NCI-H1092 treated with DMSO at 0.1 percent for 48 hours (cell line): ENCODE measurements around the gene KNSTRN.

ENCODE experiments used
- DNase-seq: peaks from one replicate; lab custom pipeline; 2025; lab: John Stamatoyannopoulos, UW

The KNSTRN gene, protein sequence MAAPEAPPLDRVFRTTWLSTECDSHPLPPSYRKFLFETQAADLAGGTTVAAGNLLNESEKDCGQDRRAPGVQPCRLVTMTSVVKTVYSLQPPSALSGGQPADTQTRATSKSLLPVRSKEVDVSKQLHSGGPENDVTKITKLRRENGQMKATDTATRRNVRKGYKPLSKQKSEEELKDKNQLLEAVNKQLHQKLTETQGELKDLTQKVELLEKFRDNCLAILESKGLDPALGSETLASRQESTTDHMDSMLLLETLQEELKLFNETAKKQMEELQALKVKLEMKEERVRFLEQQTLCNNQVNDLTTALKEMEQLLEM

DNA sequence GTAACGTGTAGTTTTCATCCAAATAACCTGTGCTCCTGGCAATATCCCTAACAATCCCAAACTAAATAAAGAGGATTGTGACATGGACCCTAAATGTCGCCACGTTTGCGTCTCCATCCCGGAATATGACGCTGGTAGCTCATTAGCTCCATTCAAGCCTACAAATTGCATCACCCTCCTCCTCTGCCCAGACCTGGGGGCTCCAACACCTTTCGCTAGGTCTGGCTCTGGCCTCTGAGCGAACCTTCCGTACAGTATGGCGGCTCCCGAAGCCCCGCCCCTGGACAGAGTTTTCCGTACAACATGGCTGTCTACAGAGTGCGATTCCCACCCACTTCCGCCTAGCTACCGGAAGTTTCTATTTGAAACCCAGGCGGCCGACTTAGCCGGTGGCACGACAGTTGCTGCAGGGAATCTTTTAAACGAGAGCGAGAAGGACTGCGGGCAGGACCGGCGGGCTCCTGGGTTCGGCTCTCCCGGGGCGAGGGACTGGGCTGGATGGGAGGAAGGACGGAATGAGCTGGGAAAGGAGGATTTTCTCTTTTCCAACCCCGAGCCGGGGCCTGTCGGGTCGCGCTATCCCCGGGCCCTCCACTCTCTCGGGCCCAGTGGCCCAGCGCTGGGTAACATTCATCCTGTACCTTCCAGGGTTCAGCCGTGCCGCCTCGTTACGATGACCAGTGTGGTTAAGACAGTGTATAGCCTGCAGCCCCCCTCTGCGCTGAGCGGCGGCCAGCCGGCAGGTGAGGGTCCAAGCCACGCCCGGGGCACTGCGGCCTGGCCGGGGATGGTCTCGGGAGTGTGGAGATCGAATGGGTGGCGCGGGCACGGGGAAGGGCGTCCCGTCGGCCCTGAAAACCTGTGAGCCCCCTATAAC, at the start of gene KNSTRN:
TSS of gene KNSTRN (plus strand) at position 142 of the 877 bp plus-strand sequence. CDS start at position 257, 115 bp downstream.
- DNase-seq, result peak; percentile 84

DNA sequence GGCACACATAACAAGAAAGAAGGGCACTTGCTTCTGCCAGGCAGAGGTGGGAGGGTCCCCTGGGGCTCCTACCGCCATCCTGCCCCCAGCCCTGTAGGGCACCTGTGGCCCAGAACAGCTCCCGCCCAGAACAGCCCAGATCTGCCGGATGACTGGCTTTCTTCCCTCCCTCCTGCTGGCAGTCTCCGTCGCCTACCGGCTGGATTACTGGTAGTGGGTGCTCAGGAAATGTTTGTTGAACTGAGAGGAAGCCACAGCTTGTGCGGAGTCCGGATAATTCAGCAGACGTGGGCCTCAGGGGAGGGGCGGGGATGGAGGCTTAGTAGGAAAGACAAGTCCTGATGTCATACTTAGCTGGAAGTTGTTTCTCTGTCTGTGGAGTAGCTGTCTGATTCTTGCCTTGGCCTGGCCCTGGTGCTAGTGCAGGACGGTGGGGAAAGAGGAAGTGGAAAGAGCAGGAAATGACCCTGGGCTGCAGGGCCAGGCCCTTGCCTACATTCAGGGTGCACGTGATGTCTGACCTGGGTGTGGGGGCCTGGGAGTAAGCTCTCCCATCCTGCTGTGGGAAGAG, 48.5 kb upstream of the KNSTRN start:
- peak; percentile 3 for DNase-seq

DNA sequence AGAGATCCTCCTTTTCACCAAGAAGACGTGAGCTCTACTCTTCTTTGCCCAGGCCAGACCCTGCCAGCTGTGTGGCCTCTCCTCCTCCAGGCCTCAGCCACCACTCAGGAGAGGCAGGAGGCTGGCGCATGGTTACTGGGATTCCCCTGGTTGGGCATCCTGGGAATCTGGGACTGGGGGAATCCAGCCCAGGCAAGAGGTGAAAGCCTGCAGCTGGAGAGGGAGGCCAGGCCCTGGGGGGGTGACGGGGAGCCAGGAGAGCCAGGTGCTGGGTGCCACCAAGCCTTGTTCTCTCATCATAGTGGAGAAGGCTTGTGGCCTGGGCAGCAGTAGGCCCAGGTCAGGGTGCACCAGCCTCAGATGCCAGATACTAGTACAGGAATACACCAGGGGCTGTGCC, 48.0 kb upstream of the KNSTRN start:
- DNase-seq, result no peak

DNA sequence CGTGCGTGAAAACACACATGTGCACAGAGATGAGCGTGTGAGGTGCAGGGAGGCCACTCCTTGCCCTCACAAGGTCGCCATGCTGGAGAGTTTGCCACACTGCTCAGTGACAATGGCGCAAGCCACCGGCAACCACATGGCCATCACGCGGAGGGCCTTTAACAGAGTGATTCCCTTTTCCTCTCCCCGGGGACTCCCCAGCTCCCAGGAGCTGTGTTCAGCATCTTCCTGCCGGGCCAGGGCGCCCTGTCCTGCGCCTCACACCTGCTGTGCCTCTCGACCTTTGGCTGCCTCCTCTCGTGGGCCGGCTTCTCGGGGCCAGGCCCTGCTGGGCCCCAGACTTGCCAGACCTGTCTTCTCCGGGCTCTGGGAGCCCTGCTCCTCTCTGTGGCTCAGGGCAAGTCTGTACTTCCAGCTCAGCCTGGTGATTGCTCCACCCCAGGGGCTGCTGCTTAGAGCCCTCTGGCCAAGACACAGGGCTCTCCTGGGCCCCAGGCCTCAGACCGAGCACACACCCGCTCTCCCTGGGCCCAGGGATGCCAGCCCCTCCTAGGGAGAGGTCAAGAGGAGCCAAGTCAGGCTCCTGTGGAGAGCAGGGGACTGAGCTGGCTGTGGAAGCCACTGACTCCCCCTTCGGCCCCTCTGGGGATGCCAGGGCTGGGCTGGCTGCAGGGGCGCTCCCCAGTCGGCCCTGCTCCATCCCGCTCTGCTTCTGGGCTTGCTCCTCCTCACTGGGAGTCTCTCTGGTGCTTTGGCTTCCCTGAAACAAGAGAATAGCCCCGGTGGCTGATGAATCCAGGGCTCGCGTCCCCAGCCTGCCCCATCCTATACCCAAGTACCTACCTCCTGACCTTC, 47.4 kb upstream of the KNSTRN start:
- no peak for DNase-seq

DNA sequence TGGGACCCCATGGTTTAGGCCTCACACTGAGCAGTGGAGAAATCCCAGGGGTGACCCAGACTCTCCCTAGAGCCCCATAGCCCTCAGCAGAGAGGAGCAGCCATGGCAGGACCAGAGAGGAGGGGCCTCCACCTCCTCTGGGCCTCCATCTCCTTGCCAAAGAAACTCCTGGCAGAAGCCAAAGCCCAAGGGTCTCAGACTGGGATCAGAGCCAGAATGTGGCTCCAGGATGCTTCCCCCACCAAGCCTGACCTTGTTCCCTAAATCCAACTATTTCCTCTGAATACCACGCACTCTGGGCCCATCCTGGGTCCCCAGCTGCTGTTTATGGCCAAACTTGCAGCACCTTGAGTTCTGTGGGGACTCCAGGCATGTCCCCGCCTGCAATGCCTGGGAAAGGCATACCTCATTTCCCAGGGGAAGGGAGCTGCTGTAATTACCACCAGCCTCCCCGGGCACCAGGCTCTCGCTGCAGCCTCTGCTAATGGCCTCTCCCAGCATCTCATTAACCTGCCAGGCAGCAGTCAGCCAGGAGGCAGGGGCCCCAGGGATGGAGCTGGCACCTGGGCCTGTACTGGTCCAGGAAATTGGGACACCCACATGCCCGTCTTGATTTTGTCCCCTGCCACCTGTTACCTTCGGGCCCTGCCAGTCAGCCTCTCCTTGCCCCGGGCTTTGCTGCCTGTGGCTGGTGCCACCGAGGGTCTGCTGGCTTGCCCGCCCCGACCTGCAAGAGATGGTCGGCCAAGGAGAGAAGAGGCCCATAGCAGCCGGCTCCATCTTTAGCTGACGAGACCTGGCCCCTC, 46.4 kb upstream of the KNSTRN start:
- peak; percentile 23 for DNase-seq

DNA sequence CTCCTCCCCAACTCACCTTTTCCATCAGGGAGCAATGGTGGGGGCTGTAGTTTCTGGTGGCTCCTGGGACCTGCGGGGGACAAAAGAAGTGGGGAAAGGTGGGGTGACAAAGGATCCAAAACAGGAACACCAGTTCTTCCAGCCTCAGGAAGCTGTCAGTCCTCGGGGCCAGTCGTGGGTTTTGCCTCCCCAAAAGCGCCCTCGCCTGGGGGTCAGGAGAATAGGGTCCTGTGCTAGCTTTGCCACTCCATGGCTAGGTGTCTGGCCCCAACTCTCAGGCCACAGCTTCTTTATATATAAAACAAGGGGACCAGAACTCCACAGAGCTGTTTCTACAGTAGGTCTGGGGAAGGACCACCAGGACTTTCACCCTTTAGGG, 45.8 kb upstream of the KNSTRN start:
- DNase-seq, result no peak

DNA sequence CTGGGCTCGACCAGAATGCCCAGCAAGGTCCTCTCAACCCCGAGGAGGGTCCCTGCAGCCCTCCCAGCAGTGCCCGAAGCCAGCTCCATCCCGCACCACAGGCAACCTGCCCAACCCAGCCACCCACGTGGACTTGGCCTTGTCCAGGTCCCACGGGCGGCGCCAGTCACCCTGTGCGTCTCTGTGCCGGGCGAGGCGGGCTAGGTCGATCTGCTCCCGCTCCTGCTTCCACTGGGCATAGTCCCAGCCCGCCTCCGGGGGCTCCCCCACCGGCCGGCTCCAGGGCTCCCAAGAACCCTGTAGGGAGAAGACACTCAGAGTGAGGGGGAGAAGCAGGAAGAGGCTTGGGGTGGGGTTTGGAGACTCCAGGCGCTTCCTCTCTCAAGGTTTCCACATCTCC, 44.9 kb upstream of the KNSTRN start:
- no peak for DNase-seq

DNA sequence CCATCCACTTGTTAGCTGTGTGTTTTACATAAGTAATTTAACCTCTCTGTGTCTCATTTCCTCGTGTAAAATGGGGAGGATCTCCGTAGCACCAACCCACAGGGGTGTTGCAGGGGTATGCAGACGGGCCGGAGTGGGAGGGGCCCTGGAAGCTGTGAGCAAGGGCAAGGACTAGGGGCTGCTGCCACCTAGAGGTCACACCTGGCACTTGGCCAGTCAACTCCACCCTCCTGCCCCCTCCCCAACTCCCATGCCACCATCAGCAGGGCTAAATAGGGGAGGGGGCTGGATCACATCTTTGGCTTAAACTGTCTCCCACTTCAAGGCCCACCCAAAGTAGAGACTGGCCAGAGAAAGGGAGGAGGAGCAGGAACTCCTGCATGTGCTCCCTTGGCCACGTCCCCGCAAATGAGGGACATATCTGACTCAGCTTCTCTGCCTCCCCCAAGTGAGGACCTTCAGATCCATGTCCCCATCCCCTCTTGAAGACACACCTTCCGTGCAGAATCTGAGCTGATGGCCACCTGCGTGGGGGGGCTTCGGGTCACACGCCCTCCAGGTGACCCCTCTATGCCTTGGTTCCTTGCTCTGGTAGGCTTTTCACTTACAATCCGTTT, 44.4 kb upstream of the KNSTRN start:
- peak; percentile 50 for DNase-seq

DNA sequence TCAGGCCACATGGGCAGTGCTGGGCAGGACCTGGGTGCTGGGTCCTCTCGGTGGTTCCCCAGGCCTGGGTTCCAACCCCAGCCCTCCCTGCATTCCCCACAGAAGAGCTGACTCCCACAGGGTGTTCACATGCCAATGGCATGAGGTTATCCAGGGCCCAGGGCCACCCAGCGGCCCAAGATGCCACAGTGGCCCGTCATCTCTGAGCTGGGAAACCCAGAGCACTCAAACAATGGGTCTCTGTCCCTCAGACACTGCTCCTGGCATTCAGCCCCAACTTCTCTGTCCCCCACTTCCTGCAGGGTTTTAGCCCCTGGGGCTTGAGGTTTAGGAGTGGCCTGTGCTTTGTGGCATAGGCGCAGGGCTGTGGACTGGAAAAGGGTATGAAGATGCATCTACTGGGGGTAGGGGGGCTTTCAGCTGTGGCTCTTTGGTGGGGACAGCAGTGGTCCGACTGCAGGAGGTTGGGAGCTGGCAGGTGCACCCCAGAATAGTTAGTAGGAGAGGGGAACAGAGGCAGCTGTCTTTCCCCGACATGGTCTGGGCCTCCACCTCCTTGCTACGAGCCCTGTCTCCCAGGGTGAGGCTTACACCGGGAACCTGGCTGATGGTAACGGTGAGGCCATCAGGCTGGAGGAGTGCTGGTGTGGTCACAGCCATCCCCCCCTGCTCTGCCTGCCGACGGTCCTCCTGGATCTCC, 43.5 kb upstream of the KNSTRN start:
- no peak for DNase-seq

DNA sequence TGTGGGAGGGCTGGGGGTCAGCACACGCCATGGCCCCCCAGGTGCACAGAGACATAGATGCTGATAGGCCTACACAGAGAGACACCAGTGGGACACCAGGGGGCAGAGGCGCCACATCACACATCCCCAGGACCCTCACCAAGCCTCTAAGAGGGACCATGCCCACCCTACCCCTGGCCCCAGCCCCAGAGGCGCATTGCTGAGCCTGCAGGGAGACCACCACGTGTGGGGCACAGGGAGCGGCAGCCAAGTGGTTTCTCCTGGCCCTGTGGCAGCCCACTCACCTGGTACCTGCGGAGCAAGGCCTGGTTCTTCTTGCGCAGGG, 42.9 kb upstream of the KNSTRN start:
- DNase-seq, result peak; percentile 4

DNA sequence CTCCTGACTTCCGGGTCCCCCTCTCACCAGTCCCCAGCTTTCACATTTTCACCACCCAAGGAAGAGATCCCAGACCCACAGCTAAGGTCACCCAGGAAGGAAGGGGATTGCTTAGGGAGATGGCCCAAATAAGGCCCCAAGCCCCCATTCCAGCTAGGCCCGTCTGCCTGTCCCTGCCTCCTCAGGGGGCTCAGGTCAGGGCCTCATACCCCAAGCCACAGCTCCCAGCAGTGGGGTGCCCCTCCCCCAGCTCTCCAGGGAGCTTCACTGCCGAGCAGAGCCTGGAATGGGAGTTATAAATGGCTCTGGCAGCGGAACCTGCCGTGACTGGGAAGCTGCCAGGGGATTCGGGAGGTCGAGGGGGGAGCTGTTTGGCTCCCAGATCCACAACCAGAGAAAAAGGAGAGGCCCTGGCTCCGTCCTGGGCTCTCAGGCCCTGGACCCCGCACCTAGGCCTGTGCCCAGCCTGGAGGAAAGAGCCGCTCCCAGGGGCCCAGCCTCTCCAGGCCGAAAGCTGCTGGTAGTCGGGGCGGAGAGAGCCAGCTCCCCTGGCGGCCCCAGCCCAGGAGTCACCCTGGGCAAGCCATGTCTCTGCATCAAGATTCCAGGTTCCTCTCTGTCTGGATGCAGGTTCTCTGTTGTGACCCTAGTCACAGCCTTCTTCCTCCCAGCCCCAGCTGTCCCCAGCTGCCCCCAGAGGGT, 42.3 kb upstream of the KNSTRN start:
- DNase-seq, result peak; percentile 58

DNA sequence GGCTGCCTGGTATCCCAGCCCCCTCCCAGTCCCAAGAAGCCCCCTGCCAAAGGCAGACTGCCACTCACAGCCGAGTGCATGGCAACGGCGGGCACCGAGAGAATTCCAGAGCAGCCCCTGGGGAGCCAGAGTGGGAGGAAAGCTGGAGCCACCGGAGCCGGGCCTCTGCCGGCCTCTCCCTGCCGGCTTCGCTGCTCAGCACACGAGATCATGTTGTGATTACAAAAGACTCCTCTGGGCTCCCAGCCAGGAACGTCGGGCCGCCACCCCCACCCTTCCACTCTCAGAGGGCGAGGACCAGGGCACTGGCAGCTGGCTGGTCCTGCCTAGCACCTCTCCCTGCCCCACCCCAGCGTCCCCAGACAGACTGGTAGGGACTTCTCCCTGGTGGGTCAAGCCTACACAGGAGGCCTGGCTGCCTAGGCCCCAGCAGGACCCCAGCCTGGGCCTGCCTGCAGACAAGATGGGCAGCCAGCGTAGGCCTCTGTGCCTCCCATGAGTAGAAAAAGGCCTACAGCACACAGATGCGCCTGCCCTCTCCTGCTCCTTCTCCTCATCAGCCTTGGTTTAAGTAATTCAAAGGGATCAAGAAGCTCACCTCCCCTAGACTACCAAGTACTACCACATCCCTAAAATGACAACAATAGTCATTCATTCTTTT, 41.7 kb upstream of the KNSTRN start, which contains the start of gene CCDC9B:
TSS of gene CCDC9B (minus strand) at position 200 of the 661 bp plus-strand sequence. CDS start at position 80, 120 bp downstream.
- peak; percentile 82 for DNase-seq

DNA sequence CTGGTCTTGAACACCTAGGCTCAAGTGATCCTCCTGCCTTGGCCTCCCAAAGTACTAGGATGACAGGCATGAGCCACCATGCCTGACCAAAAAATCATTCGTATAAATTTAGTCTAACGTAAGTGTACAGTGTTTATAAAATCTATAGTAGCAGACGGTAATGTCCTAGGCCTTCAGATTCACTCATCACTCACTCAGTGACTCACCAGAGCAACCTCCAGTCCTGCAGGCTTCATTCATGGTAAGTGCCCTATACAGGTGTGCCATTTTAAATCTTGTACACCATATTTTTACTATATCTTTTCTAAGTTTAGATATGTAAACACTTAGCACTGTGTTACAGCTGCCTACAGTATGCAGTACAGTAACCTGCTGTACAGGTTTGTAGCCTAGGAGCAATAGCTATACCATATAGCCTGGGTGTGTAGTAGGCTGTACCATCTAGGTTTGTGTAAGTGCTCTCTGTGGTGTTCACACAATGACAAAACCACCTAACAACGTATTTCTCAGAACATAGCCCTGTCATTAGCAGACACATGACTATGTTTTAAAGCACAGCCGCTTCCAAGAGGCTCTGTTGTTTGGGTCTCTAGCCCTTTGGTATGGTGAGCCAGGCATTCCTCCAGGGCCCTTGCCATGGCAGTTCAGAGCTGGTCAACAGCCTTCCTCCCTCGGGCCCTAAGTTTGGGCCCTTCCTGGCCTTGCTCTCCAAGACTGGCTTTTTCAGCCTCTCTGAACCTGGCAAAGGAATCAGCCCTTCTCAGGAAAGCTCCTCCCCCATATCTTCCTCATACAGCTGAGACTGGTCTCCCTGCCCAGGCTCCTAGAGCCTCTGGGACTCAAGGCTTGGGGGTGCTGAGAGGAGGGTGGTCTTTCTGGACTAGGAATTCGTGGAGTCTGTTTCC, 39.9 kb upstream of the KNSTRN start:
- no peak for DNase-seq

DNA sequence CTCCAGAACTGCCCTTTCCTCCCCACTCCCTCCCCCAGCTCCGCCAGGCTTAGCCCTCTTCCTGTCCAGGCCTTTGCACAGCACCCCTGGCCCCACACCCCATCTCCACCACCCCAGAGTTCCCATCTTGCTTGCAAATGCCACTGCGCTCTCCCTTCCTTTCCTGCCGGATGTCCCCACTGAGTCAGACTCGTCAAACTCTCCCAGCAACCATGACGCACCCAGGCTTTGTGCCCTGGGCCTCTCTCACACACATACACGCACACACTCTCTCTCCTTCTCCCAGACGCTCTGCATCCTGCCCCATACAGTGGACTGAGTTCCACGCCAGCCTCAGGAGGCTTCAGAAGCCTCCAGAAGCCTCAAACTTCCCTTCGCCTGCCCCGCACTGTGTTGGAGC, 39.0 kb upstream of the KNSTRN start:
- DNase-seq, result no peak

DNA sequence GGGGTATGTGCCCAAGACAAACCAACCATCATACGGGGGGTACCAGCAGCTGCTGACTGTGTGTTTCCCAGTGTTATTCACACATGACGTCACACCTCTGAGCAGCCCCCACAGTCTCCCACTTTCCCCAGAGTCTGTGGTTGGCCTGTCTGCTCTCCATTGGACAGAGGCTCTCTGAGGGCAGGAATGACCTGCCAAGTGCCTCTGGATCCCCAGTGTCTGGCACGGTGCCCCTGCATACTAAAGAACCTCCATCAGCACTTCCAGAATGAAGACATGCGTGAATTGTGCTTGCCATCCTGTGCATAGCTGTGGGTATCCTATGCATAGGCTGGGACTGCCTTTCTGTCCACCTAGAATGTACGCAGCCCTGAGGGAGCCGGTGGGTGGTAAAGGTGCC, 38.3 kb upstream of the KNSTRN start:
- DNase-seq, result no peak

DNA sequence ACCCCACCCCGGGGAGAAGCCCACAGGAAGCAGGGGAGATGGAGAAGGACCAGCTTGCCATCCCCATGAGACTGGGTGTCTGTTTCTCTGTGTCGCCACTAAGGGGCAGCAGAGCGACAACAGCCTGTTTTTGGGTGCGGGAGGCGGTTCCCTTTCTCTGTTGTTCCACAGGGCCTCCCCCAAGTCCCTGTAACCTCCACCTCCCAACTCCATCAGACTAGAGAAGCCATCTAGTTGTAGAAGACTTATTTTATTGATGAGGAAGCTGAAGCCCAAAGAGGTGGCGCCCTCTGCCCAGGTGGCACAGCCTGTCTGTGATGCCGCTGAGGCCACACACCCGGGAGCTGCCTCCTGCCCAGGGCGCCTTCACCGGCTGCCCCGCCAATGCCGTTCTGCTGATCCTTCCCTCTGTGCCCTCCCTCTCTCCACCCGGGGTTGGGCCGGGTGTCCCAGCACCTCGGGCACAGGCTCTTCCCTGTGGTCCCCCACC, 37.8 kb upstream of the KNSTRN start:
- peak; percentile 56 for DNase-seq

DNA sequence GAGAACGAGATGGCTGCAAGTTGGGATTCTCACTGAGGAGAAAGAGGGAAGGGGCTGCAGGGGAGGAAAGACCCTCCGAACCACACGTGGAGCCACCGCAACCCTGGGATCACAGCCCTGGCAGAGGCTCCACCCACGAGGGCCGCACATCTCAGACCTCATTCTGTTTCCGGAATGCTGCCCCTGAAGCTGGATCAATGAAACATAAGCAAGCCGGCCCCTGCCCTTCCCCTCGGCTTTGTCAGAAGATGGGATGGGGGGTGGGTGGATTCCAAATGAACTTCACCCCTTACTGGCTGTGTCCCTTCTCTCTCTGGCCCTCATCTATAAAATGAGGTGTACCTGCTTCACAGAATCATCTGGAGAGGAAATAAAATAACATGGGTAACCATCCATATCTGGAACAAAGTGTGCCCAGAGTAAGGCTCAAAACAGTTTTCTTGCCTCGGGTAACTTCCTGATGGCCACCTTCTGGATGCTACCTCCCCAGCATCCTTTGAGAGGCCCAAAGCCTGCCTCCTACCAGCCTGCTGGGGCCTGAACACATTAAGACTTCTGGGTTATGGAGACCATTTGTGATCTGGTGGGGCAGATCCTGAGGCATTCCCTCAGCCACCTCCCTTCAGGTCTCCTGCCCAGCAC, 37.2 kb upstream of the KNSTRN start:
- DNase-seq, result no peak
